ENCODE results near the gene CMIP.

CMIP gene

GRCh38 chr16:81495321-81496234 is 51.0 kb downstream of the CMIP start:
- DNase-seq (ENCODE audit: low read depth): no peak

GRCh38 chr16:81496321-81496720 is 51.7 kb downstream of the CMIP start:
- DNase-seq (ENCODE audit: low read depth): no peak

- no peak for DNase-seq (ENCODE audit: low read depth)
Observed at GRCh38 chr16:81496742-81497141, 52.1 kb downstream of the CMIP start.

- DNase-seq (ENCODE audit: low read depth): no peak
Observed at GRCh38 chr16:81497690-81498089, 53.1 kb downstream of the CMIP start.

GRCh38 chr16:81498351-81498750 is 53.7 kb downstream of the CMIP start:
- no peak for DNase-seq (ENCODE audit: low read depth)

- no peak for DNase-seq (ENCODE audit: low read depth)
Observed at GRCh38 chr16:81499576-81500380, 55.2 kb downstream of the CMIP start.

GRCh38 chr16:81500833-81501521 is 56.4 kb downstream of the CMIP start:
- peak; percentile 95 for DNase-seq (ENCODE audit: low read depth)

GRCh38 chr16:81502396-81503070 is 57.9 kb downstream of the CMIP start:
- DNase-seq (ENCODE audit: low read depth): no peak

GRCh38 chr16:81505011-81505661 is 60.5 kb downstream of the CMIP start:
- DNase-seq (ENCODE audit: low read depth): no peak

- no peak for DNase-seq (ENCODE audit: low read depth)
Observed at GRCh38 chr16:81509404-81509803, 64.8 kb downstream of the CMIP start.

- DNase-seq (ENCODE audit: low read depth): no peak
Observed at GRCh38 chr16:81510016-81510415, 65.4 kb downstream of the CMIP start.

- peak; percentile 91 for DNase-seq (ENCODE audit: low read depth)
Observed at GRCh38 chr16:81511371-81511770, 66.8 kb downstream of the CMIP start.

- no peak for DNase-seq (ENCODE audit: low read depth)
Observed at GRCh38 chr16:81513204-81514040, 68.8 kb downstream of the CMIP start.

- DNase-seq (ENCODE audit: low read depth): no peak
Observed at GRCh38 chr16:81514041-81514559, 69.5 kb downstream of the CMIP start.

- DNase-seq (ENCODE audit: low read depth): no peak
Observed at GRCh38 chr16:81514568-81515258, 70.1 kb downstream of the CMIP start.

- no peak for DNase-seq (ENCODE audit: low read depth)
Observed at GRCh38 chr16:81515281-81515680, 70.7 kb downstream of the CMIP start.

GRCh38 chr16:81515721-81516120 is 71.1 kb downstream of the CMIP start:
- no peak for DNase-seq (ENCODE audit: low read depth)

GRCh38 chr16:81516478-81517149 is 72.0 kb downstream of the CMIP start:
- DNase-seq (ENCODE audit: low read depth): no peak

- no peak for DNase-seq (ENCODE audit: low read depth)
Observed at GRCh38 chr16:81517150-81517499, 72.5 kb downstream of the CMIP start.

All from ELR (cell line).